Upper lobe of left lung (tissue), 6 donors: ENCODE data around the gene CCDC47. TPM values are rescaled to one million over a fixed set of nuclear protein-coding genes. Genes with fewer than 3 reads are reported as not detected.
A peak's percentile ranks its signal among the peaks of the same experiment; 100 is the strongest.

ENCODE experiments used
- ATAC-seq, 2 donors: fragments of 200-7000 bp; cut with Tn5 transposase; one replicate each; pipeline ENCODE4 v1.9.1; 2022; ENCODE audit warnings: mild to moderate bottlenecking in 2 of 2, moderate library complexity in 2 of 2; ENCODE audit not compliant: low FRiP score in 2 of 2
- DNase-seq, 2 donors: peaks; one replicate each; pipeline ENCODE4 v3.0.0-alpha.2; 2019 to 2020
- H3K27ac ChIP-seq, 4 donors: fragments of 200-600 bp; sonication (generic); one replicate each; pipeline ENCODE4 v1.5.1; 2016 to 2019
- H3K27me3 ChIP-seq, 4 donors: fragments of 200-600 bp; sonication (generic); one replicate each; pipeline ENCODE4 v1.5.1; 2017 to 2019
- H3K36me3 ChIP-seq, 4 donors: fragments of 200-600 bp; sonication (generic); one replicate each; pipeline ENCODE4 v1.5.1; 2016 to 2019
- H3K4me1 ChIP-seq, 4 donors: fragments of 200-600 bp; sonication (generic); one replicate each; pipeline ENCODE4 v1.5.1; 2018 to 2019
- H3K4me3 ChIP-seq, 4 donors: fragments of 200-600 bp; sonication (generic); one replicate each; pipeline ENCODE4 v1.5.1; 2017 to 2019; ENCODE audit warnings: mild to moderate bottlenecking in 2 of 4, moderate library complexity in 1 of 4
- H3K9me3 ChIP-seq, 4 donors: fragments of 200-600 bp; sonication (generic); one replicate each; pipeline ENCODE4 v1.5.1; 2018 to 2019
- EP300 ChIP-seq, 4 donors: sonication (generic); formaldehyde crosslinking; IDR thresholded peaks; one replicate each; pipeline ENCODE4 v1.5.1; 2017; ENCODE audit warnings: antibody characterized with exemption in 4 of 4, control low read depth in 2 of 4
- POLR2A ChIP-seq, 4 donors: fragments of 450-650 bp; IDR thresholded peaks; one replicate each; pipeline ENCODE4 v1.5.1; 2016 to 2017; ENCODE audit warnings: antibody characterized with exemption in 4 of 4, mild to moderate bottlenecking in 2 of 4
- POLR2AphosphoS5 ChIP-seq, 2 donors: sonication (generic); formaldehyde crosslinking; IDR thresholded peaks; one replicate each; pipeline ENCODE4 v1.5.1; 2017; ENCODE audit warnings: antibody characterized with exemption in 2 of 2
- WGBS, 2 donors: methylation state at CpG; one replicate each; pipeline ENCODE4 v1.1.5; 2017 to 2018; 5-methylcytosine and 5-hydroxymethylcytosine counted together
- total RNA-seq, 6 donors: library from RNA; depleted of rRNA in 4 of 6; stranded (reverse); fragments of >200 nt in 4 of 6; gene quantifications; one replicate each; pipeline versions ENCODE4 v1.1.0 to v1.2.1, GENCODE V29; 2016 to 2021
- TF ChIP-seq, protein P1 (sequence below), 6 experiments: fragments of 450-650 bp in 4 of 6; fragments of 200-600 bp in 2 of 6; sonication (generic) in 2 of 6; IDR thresholded peaks; one replicate each; pipeline ENCODE4 v1.5.1; 2016 to 2019; ENCODE audit warnings: antibody characterized with exemption in 6 of 6
- donor health status: DM: no; HTN: no; CAD: no; lungs with moderate emphysema.
- donor health status: DM: no; HTN: yes; CAD: no; lungs with severe emphysema.

CCDC47 gene
- total RNA-seq, 6 donors from 2014 or later: 65.9 to 118 (median 92.9) TPM

DNA sequence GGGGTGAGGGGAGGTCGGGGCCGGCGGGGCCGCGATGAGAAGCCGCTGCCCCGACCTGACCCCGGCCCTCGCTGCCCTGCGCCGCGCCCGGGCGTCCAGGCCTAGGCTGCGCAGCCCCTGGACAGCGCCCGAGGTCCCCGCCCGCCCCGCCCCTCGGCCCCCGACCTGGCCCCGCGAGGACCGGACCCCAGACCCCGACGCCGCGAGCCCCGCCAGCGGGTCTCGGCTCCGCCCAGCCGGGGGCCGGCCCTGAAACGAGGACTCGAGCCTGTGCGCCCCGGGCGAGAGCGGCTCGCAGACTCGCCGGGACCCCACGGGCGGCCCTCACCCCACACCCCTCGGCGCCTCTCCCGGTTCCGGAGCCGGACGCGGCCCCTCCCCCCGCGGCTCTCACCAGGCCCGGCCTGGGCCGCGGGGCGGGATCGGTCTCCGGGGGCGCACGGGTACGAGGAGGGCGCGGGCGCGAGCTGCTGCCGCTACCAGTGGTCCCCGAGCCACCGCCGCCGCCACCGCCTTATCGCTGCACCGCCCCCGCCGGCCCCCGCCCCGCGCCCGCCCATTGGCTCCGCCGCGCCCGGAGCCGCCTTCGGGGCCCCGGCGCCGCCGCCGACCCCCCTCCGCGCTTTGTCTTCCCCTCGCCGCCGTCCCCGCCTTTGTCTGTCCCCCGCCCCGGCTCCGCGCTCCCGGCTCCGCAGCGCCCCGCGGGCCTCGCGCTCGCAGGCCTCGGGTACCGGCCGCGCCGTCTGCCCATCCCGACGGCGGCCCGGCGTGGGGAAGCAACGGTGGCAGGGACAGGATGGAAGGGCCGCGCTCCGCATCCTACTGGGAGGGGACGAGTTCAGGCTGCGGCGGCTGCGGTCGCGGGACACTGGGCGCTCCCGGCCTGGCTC lies 73.5 kb downstream of the CCDC47 start, which contains the start of gene LIMD2:
LIMD2 (minus strand) TSS at position 488 of the 890 bp plus-strand sequence. CDS start 827 bp downstream, outside the sequence.
- Histone ChIP-seq H3K27ac (peak within 1 kb of the TSS; percentile 88 to 92 (median 90)), H3K4me1 (peaks cover 38 to 63% (median 44%) of the 10 kb centered on the region in 4 donors), H3K4me3 (peak within 1 kb of the TSS; percentile 54 to 86 (median 74)), H3K27me3 (no peaks in the 10 kb centered on the region), H3K9me3 (no peaks in the 10 kb centered on the region), H3K36me3 (peaks cover 0 to 25% (median 14%) of the 10 kb centered on the region in 4 donors)
- WGBS, 2 donors: 1% methylated on average over 24 of the region's 133 CpGs; no CpG with 5 or more reads in 1 of the 2 donors
- no peak for TF ChIP-seq POLR2AphosphoS5 (IDR thresholded peaks at IDR 0.05)
- peak in 2 of 4 donors; percentile 15 to 57 for TF ChIP-seq POLR2A (IDR thresholded peaks at IDR 0.05)
- TF ChIP-seq, protein P1, sequence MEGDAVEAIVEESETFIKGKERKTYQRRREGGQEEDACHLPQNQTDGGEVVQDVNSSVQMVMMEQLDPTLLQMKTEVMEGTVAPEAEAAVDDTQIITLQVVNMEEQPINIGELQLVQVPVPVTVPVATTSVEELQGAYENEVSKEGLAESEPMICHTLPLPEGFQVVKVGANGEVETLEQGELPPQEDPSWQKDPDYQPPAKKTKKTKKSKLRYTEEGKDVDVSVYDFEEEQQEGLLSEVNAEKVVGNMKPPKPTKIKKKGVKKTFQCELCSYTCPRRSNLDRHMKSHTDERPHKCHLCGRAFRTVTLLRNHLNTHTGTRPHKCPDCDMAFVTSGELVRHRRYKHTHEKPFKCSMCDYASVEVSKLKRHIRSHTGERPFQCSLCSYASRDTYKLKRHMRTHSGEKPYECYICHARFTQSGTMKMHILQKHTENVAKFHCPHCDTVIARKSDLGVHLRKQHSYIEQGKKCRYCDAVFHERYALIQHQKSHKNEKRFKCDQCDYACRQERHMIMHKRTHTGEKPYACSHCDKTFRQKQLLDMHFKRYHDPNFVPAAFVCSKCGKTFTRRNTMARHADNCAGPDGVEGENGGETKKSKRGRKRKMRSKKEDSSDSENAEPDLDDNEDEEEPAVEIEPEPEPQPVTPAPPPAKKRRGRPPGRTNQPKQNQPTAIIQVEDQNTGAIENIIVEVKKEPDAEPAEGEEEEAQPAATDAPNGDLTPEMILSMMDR (IDR thresholded peaks at IDR 0.05): no peak
- no peak for TF ChIP-seq EP300 (IDR thresholded peaks at IDR 0.05)
- DNase-seq: peak; percentile 66 to 96
- peak in 1 of 2 donors; percentile 45 for ATAC-seq

DNA sequence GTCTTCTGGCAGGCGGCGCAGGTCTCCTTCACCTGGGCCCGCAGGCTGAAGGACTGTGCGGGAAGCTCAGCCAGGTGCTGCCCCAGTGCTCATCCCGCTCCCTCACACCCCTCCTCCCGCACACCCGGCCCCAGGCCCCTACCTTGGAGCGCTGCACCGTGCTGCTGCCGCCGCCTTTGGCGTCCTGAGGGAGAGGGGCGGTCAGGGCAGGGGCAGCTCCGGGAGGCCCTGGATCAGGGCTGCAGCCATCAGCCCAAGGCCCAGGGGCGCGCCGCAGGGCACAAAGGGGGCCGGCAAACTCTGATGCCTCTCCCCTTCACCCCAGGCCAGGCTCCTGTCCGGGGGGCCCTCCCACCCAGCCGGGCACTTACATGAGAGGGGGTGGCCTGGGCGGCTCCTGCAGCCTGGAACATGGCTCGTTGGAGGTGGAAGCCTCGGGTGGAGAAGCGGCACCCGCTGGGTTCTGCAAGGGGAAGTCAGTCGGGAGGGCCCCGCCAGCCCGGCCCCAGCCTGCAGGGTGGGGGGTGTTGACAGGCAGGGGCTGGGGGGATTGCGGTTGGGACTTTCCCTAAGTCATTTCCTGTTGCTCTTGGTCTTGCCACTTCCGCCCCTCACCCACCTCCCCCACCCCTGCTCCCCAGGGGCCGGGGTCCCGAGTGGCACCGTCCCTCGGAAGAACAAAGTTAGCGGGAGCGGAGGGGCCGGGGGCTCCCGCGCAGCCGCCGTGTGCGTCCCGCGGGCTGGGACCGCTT lies 74.3 kb downstream of the CCDC47 start:
- TF ChIP-seq EP300 (IDR thresholded peaks at IDR 0.05): peak in 2 of 4 donors; percentile 18 to 44
- TF ChIP-seq, protein P1 (IDR thresholded peaks at IDR 0.05): no peak
- TF ChIP-seq POLR2AphosphoS5 (IDR thresholded peaks at IDR 0.05): peak in 1 of 2 donors; percentile 16

DNA sequence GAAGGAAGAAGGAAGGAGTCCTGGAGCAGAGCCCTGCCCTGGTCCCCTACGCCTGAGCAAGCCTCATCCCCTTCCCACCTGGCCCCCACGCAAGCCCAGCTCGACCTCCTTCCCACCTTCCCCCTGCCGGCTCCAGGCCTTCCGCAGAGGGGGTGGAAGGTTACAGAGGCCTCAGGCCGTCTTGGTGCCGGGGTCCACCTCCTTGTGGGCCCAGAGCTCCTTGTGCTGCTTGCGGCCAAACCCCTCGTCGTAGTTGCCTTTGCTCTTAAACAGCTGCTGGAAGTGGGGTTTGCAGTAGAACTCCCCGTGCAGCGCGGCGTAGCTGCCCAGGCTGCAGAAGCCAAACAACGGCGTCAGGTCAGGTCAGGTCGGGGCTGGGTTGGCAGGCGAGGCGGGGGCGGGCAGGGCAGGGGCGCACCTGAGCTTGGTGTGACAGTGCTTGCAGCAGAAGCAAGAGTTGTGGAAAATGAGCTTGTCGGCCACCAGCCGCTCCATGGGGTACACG lies 75.0 kb downstream of the CCDC47 start:
- peak in 1 of 2 donors; percentile 26 for ATAC-seq
- WGBS, 2 donors: 23 to 25% methylated on average over 4 to 23 of the region's 24 CpGs
- no peak for TF ChIP-seq EP300 (IDR thresholded peaks at IDR 0.05)
- TF ChIP-seq POLR2AphosphoS5 (IDR thresholded peaks at IDR 0.05): no peak
- TF ChIP-seq POLR2A (IDR thresholded peaks at IDR 0.05): no peak
- TF ChIP-seq, protein P1 (IDR thresholded peaks at IDR 0.05): no peak
- peaks cover 3 to 23% (median 14%) of the 10 kb centered on the region in 4 donors for H3K36me3 ChIP-seq
- H3K4me1 ChIP-seq: peaks cover 38 to 63% (median 44%) of the 10 kb centered on the region in 4 donors
- DNase-seq: peak in 1 of 2 donors; percentile 82
- H3K27me3 ChIP-seq: no peaks in the 10 kb centered on the region
- H3K9me3 ChIP-seq: no peaks in the 10 kb centered on the region
- H3K27ac ChIP-seq: peak overlapping the region; percentile 88 to 92 (median 90)
- peak overlapping the region in 3 of 4 donors; percentile 72 to 86 (median 76) for H3K4me3 ChIP-seq

More for the DNA sequence above, 74.3 kb downstream of the CCDC47 start:
- WGBS, 2 donors: 4 to 10% methylated on average over 4 to 22 of the region's 45 CpGs
- H3K4me1 ChIP-seq: peaks cover 38 to 63% (median 44%) of the 10 kb centered on the region in 4 donors
- H3K27me3 ChIP-seq: no peaks in the 10 kb centered on the region
- peak overlapping the region; percentile 54 to 86 (median 74) for H3K4me3 ChIP-seq
- peak overlapping the region; percentile 88 to 92 (median 90) for H3K27ac ChIP-seq
- peaks cover 0 to 23% (median 12%) of the 10 kb centered on the region in 4 donors for H3K36me3 ChIP-seq
- DNase-seq (peak; percentile 75 to 91), ATAC-seq (peak; percentile 49 to 59)
- H3K9me3 ChIP-seq: no peaks in the 10 kb centered on the region

DNA sequence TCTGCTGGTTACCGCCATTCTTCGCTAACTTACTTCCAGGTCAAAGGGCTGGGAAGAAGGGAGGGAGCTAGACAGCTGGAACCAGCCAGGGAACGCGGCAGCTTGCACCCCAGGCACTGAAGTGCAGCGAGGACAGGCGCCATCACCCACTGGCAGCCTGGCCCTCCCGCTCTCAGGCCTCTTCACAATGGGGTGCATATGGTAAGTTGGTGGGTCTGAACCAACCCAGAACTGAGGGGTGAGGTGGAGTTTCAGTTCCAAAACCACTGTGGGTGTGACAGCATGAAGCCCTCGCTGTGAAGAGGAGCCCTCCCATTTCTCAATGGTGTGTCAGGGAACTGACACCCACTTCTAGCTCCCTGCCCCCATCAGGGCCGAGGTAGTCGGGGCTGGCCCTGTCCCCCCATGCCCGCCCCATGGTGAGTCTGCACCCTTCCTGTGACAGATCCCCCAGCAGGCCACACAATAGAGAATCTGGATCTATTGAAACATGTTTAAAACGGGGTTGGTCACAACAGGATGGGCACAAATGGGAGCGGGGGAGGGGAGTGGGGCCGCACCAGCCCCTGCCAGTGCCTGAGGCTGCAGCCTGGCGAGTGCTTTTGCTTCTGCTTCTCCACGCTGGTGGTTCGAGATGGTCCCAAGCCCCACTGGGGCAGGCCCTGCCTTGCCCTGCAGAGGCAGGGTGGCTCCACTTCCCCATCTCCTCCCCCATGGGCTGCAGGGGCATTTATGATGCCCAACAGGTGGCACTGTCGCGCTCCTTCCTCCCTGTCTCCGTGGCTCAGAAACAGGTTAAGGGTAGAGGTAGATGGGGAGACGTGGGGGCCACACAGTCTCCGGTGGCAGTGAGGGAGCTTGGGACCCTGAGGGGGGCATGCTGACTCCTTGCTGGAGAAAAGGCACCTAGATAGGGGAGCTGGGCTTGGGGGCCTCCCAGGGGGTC lies 75.8 kb downstream of the CCDC47 start:
- 56 to 71% methylated on average over 17 to 22 of the region's 22 CpGs for WGBS, 2 donors
- DNase-seq (peak; percentile 81 to 82), ATAC-seq (peak; percentile 31 to 77)
- H3K4me3 ChIP-seq: peak overlapping the region in 3 of 4 donors; percentile 72 to 86 (median 76)
- H3K36me3 ChIP-seq: peaks cover 8 to 23% (median 20%) of the 10 kb centered on the region in 4 donors
- no peaks in the 10 kb centered on the region for H3K9me3 ChIP-seq
- TF ChIP-seq POLR2A (IDR thresholded peaks at IDR 0.05) (no peak), POLR2AphosphoS5 (IDR thresholded peaks at IDR 0.05) (peak in 1 of 2 donors; percentile 13)
- TF ChIP-seq, protein P1 (IDR thresholded peaks at IDR 0.05): peak in 5 of 6 experiments; percentile 35 to 74 (median 71)
- no peaks in the 10 kb centered on the region for H3K27me3 ChIP-seq
- H3K27ac ChIP-seq: peak overlapping the region; percentile 88 to 92 (median 90)
- H3K4me1 ChIP-seq: peaks cover 38 to 63% (median 44%) of the 10 kb centered on the region in 4 donors
